Panc1 (cell line): ENCODE results near the gene MOV10L1. TPM values are rescaled to one million over a fixed set of nuclear protein-coding genes. Genes with fewer than 3 reads are reported as not detected.

Experiments used
- ATAC-seq: fragments of 200-7000 bp; cut with Tn5 transposase; 2 replicates; pipeline ENCODE4 v1.9.1; 2020; ENCODE audit warnings: mild to moderate bottlenecking, moderate library complexity
- BruUV-seq: library from RNA; stranded (reverse); fragments of 400-500 nt; replicated peaks from 2 replicates; lab custom pipeline; 2021; lab: Mats Ljungman, UMichigan
- CTCF ChIA-PET: fragments of 300-600 bp; sonication (Branson Sonifier 250); formaldehyde crosslinking; loops from one replicate; lab custom pipeline; 2022; ENCODE audit warnings: antibody characterized with exemption; lab: Charles Lee
- POLR2A ChIA-PET: fragments of 300-600 bp; sonication (Branson Sonifier 250); formaldehyde crosslinking; loops from one replicate; lab custom pipeline; 2022; ENCODE audit warnings: antibody characterized with exemption; lab: Charles Lee
- DNase-seq: peaks from one replicate; pipeline ENCODE4 v3.0.0-alpha.2; 2010; ENCODE audit warnings: low read depth, low spot score
- H3K27ac ChIP-seq: 2 replicates; pipeline ENCODE4 v1.5.1; 2011; ENCODE audit warnings: mild to moderate bottlenecking, low read length, inconsistent platforms
- H3K27me3 ChIP-seq: fragments of 200-500 bp; sonication (Bioruptor generic); 2 replicates; pipeline ENCODE4 v1.6.0; 2014; ENCODE audit warnings: low read length, inconsistent platforms; ENCODE audit not compliant: control insufficient read depth, insufficient read depth
- H3K36me3 ChIP-seq: fragments of 200-500 bp; sonication (Bioruptor generic); 2 replicates; pipeline ENCODE4 v1.5.1; 2014; ENCODE audit warnings: inconsistent platforms, mild to moderate bottlenecking, low read length, moderate library complexity; ENCODE audit not compliant: control insufficient read depth, insufficient read depth
- H3K4me1 ChIP-seq: 2 replicates; pipeline ENCODE4 v1.5.1; 2011; ENCODE audit warnings: inconsistent platforms, mild to moderate bottlenecking, low read length, moderate library complexity; ENCODE audit not compliant: control insufficient read depth, insufficient read depth
- H3K4me3 ChIP-seq, 2 experiments: 2 replicates each; pipeline ENCODE4 v1.5.1; 2011 to 2012; ENCODE audit warnings: low read depth in 2 of 2, low read length in 2 of 2, mild to moderate bottlenecking in 2 of 2, inconsistent platforms in 1 of 2, moderate library complexity in 1 of 2
- H3K9me3 ChIP-seq: fragments of 200-500 bp; sonication (Bioruptor generic); 2 replicates; pipeline ENCODE4 v1.5.1; 2014; ENCODE audit warnings: low read depth, mild to moderate bottlenecking, inconsistent platforms, low read length, moderate library complexity; ENCODE audit not compliant: control insufficient read depth, insufficient read depth
- CTCF ChIP-seq: fragments of 450-650 bp; IDR thresholded peaks from 2 replicates; pipeline ENCODE4 v1.5.1; 2017; ENCODE audit warnings: mild to moderate bottlenecking
- POLR2AphosphoS5 ChIP-seq: IDR thresholded peaks from 2 replicates; pipeline ENCODE4 v1.6.1; 2012; ENCODE audit warnings: mild to moderate bottlenecking, low read depth, low read length, moderate library complexity
- REST ChIP-seq, 2 experiments: IDR thresholded peaks; 2 replicates each; pipeline ENCODE4 v1.6.1; 2011 to 2012; ENCODE audit warnings: low read depth in 2 of 2, control low read depth in 1 of 2, low read length in 1 of 2, mild to moderate bottlenecking in 1 of 2, moderate library complexity in 1 of 2; ENCODE audit not compliant: insufficient read depth in 1 of 2
- SIN3A ChIP-seq: IDR thresholded peaks from 2 replicates; pipeline ENCODE4 v1.6.1; 2012; ENCODE audit warnings: low read depth, mild to moderate bottlenecking, low read length, moderate library complexity, borderline replicate concordance; ENCODE audit not compliant: insufficient read depth
- TCF7L2 ChIP-seq: IDR thresholded peaks from 2 replicates; pipeline ENCODE4 v1.6.1; 2011; ENCODE audit warnings: mild to moderate bottlenecking, low read depth, low read length, inconsistent platforms
- in situ Hi-C: cut with HindIII; loops from 2 replicates; pipeline ENCODE4 v1.10.0; 2016; ENCODE audit warnings: low sequenced_read_pairs, low pct_unique_long_range_greater_than_20kb
- intact Hi-C: fragments of 100-400 bp; cut with micrococcal nuclease; formaldehyde crosslinking; loops from one replicate; pipeline ENCODE4 v1.10.0; 2022; ENCODE audit not compliant: unreplicated experiment
- total RNA-seq: library from RNA; stranded (reverse); gene quantifications from one replicate; pipeline ENCODE4 v1.2.1, GENCODE V29; 2021; ENCODE audit not compliant: unreplicated experiment

Gene MOV10L1
- total RNA-seq, 1 experiment from 2014 or later, result 0.10 TPM

- no TSS peak for BruUV-seq
- no peaks in the 10 kb centered on the region for H3K9me3 ChIP-seq
- TF ChIP-seq SIN3A (no peak), CTCF (no peak), POLR2AphosphoS5 (no peak), REST (IDR thresholded peaks at IDR 0.05; ENCODE audit: insufficient read depth in 1 of 2, low read depth in 2 of 2, low read length in 1 of 2) (no peak), TCF7L2 (no peak)
These were observed 8.2 kb upstream of the MOV10L1 start for GRCh38 chr22:50081426-50082196.

GRCh38 chr22:50082197-50082715 lies 7.5 kb upstream of the MOV10L1 start:
- in situ Hi-C loops, result no loop called here
- Histone ChIP-seq H3K27ac (no peak overlapping the region), H3K4me3 (no peak overlapping the region), H3K27me3 (no peaks in the 10 kb centered on the region), H3K9me3 (no peaks in the 10 kb centered on the region), H3K36me3 (no peaks in the 10 kb centered on the region), H3K4me1 (no peaks in the 10 kb centered on the region)
- intact Hi-C loops, result no loop called here
- ChIA-PET POLR2A (interaction anchor here (0.6 kb wide), 1 partner anchor 93 kb away, joined by 4 read pairs; no protein-coding TSS in a partner anchor), CTCF (no interaction called here)
- no TSS peak for BruUV-seq
- no peak for ATAC-seq
- no peak for DNase-seq
- no peak for TF ChIP-seq REST (IDR thresholded peaks at IDR 0.05; ENCODE audit: insufficient read depth in 1 of 2, low read depth in 2 of 2, low read length in 1 of 2)
- no peak for TF ChIP-seq SIN3A
- no peak for TF ChIP-seq POLR2AphosphoS5
- no peak for TF ChIP-seq CTCF
- no peak for TF ChIP-seq TCF7L2

More at GRCh38 chr22:50081426-50082196, 8.2 kb upstream of the MOV10L1 start:
- Histone ChIP-seq H3K36me3 (no peaks in the 10 kb centered on the region), H3K4me3 (no peak overlapping the region), H3K27ac (no peak overlapping the region), H3K27me3 (no peaks in the 10 kb centered on the region), H3K4me1 (no peaks in the 10 kb centered on the region)
- ChIA-PET CTCF (no interaction called here), POLR2A (no interaction called here)
- DNase-seq (no peak), ATAC-seq (no peak)
- intact Hi-C loops (no loop called here), in situ Hi-C loops (no loop called here)
